Mesodermal cell (in vitro differentiated cells): Measurements from ENCODE around the gene YIF1B. TPM values are rescaled to one million over a fixed set of nuclear protein-coding genes. Genes with fewer than 3 reads are reported as not detected.
"Not testable (repeated sequence)": the region's sequence is repeated elsewhere in the genome, so short reads cannot be mapped to it uniquely, and the experiment has no call there.

Experiments
- H3K27ac ChIP-seq: 2 replicates; pipeline ENCODE4 v1.7.0; 2013; ENCODE audit warnings: mild to moderate bottlenecking, low read depth, low read length, moderate library complexity; ENCODE audit not compliant: severe bottlenecking
- H3K36me3 ChIP-seq: 2 replicates; pipeline ENCODE4 v1.7.1; 2013; ENCODE audit warnings: mild to moderate bottlenecking, low read length, moderate library complexity; ENCODE audit not compliant: control insufficient read depth, insufficient read depth
- H3K4me1 ChIP-seq: one replicate; pipeline ENCODE4 v1.7.1; 2013; ENCODE audit warnings: mild to moderate bottlenecking, low read length; ENCODE audit not compliant: insufficient read depth, control insufficient read depth, poor library complexity, severe bottlenecking
- H3K4me3 ChIP-seq: 2 replicates; pipeline ENCODE4 v1.7.0; 2013; ENCODE audit warnings: low read length, control low read depth, mild to moderate bottlenecking; ENCODE audit not compliant: insufficient read depth, poor library complexity, severe bottlenecking; ENCODE audit errors: extremely low read depth
- H3K9me3 ChIP-seq: 2 replicates; pipeline ENCODE4 v1.7.1; 2013; ENCODE audit warnings: mild to moderate bottlenecking, low read length, moderate library complexity; ENCODE audit not compliant: control insufficient read depth
- WGBS, 2 experiments: methylation state at CpG; one replicate each; pipeline ENCODE4 v1.1.5; 2013; ENCODE audit warnings: missing lambda C conversion rate in 2 of 2; ENCODE audit not compliant: insufficient coverage in 2 of 2; 5-methylcytosine and 5-hydroxymethylcytosine counted together
- polyA plus RNA-seq, 2 experiments: library from polyadenylated mRNA; stranded (reverse); fragments of 50-300 nt; gene quantifications; one replicate each; pipeline ENCODE4 v1.2.3, GENCODE V29; 2013

The YIF1B gene
- 106 TPM for polyA plus RNA-seq (2013, experiment 1 of 2)
- polyA plus RNA-seq (2013, experiment 2 of 2), result 89.0 TPM

GRCh38 chr19:38315657-38316476 lies at the start of gene YIF1B:
Gene YIF1B (minus strand): TSS chr19:38315947. CDS start chr19:38315917, 30 bp downstream.
- Histone ChIP-seq H3K36me3 (no peaks in the 10 kb centered on the region), H3K9me3 (no peaks in the 10 kb centered on the region), H3K27ac (peak within 1 kb of the TSS; percentile 66), H3K4me3 (peak within 1 kb of the TSS; percentile 76), H3K4me1 (peaks cover 4% of the 10 kb centered on the region)
- 0 to 5% methylated on average over 14 to 25 of the region's 64 CpGs for WGBS, 2 experiments

GRCh38 chr19:38362946-38363688 lies 47.4 kb upstream of the YIF1B start:
- peak overlapping the region; percentile 63 for H3K4me3 ChIP-seq
- WGBS, 2 experiments, result 81 to 87% methylated on average over 6 to 9 of the region's 16 CpGs
- not testable (repeated sequence) for H3K36me3 ChIP-seq

GRCh38 chr19:38362076-38362945 lies 46.6 kb upstream of the YIF1B start:
- no peaks in the 10 kb centered on the region for H3K4me1 ChIP-seq
- H3K27ac ChIP-seq, result no peak overlapping the region
- H3K36me3 ChIP-seq, result no peaks in the 10 kb centered on the region
- no peaks in the 10 kb centered on the region for H3K9me3 ChIP-seq
- peak overlapping the region; percentile 63 for H3K4me3 ChIP-seq
- 2 to 3% methylated on average over 50 to 52 of the region's 68 CpGs for WGBS, 2 experiments

More at GRCh38 chr19:38362946-38363688, 47.4 kb upstream of the YIF1B start:
- H3K9me3 ChIP-seq, H3K27ac ChIP-seq, H3K4me1 ChIP-seq: not testable (repeated sequence)

GRCh38 chr19:38361633-38362075 lies 45.9 kb upstream of the YIF1B start:
- Histone ChIP-seq H3K4me1 (no peaks in the 10 kb centered on the region), H3K4me3 (peak overlapping the region; percentile 63), H3K9me3 (no peaks in the 10 kb centered on the region), H3K27ac (no peak overlapping the region), H3K36me3 (no peaks in the 10 kb centered on the region)
- WGBS, 2 experiments, result 0% methylated on average over 20 to 33 of the region's 37 CpGs

- Histone ChIP-seq H3K4me3 (peak overlapping the region; percentile 63), H3K9me3 (no peaks in the 10 kb centered on the region), H3K36me3 (no peaks in the 10 kb centered on the region), H3K27ac (no peak overlapping the region), H3K4me1 (no peaks in the 10 kb centered on the region)
- WGBS, 2 experiments, result 31 to 33% methylated on average over 23 of the region's 23 CpGs
Measured at GRCh38 chr19:38360839-38361631, 45.3 kb upstream of the YIF1B start.

GRCh38 chr19:38360351-38360750 lies 44.6 kb upstream of the YIF1B start:
- 86 to 92% methylated on average over 9 of the region's 9 CpGs for WGBS, 2 experiments
- no peaks in the 10 kb centered on the region for H3K9me3 ChIP-seq
- H3K36me3 ChIP-seq, result no peaks in the 10 kb centered on the region
- H3K4me1 ChIP-seq, result no peaks in the 10 kb centered on the region
- H3K4me3 ChIP-seq, result no peak overlapping the region
- H3K27ac ChIP-seq, result no peak overlapping the region

- Histone ChIP-seq H3K27ac (no peak overlapping the region), H3K4me3 (no peak overlapping the region), H3K9me3 (no peaks in the 10 kb centered on the region), H3K36me3 (no peaks in the 10 kb centered on the region), H3K4me1 (no peaks in the 10 kb centered on the region)
- 67 to 77% methylated on average over 13 to 14 of the region's 18 CpGs for WGBS, 2 experiments
Measured at GRCh38 chr19:38359242-38360021, 43.7 kb upstream of the YIF1B start.

- H3K4me1 ChIP-seq, result no peaks in the 10 kb centered on the region
- H3K27ac ChIP-seq, result no peak overlapping the region
- WGBS, 2 experiments, result 58 to 71% methylated on average over 2 to 5 of the region's 5 CpGs
- no peaks in the 10 kb centered on the region for H3K9me3 ChIP-seq
- H3K4me3 ChIP-seq, result no peak overlapping the region
- no peaks in the 10 kb centered on the region for H3K36me3 ChIP-seq
Measured at GRCh38 chr19:38358071-38358470, 42.3 kb upstream of the YIF1B start.
